ENCODE measurements around the gene KIRREL3. TPM values are rescaled to one million over a fixed set of nuclear protein-coding genes. Genes with fewer than 3 reads are reported as not detected.

The KIRREL3 gene
- total and polyA plus RNA-seq, 12 donors = 0.13 to 0.58 (median 0.30) TPM

DNA sequence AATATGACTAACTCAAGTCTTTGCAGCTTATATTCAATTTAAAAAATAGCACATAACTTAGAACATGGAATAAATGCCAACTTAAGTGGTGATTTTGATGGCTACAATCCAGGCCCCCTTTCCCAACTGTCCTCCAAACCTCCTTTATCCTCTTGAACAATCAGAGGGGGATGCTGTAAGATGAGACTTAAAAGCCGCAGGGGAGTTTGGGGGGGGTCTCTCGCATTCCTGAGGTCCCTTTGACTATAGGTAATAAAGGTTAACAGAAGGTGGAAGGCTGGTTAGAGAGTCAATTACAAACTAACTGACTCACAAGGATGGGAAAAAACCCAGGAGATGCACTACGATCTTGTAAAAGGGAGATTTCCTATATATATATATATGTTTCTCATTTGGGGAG is 101.8 kb downstream of the KIRREL3 start:
- WGBS, 2 donors = 70 to 71% methylated on average over 3 of the region's 3 CpGs
- H3K27me3 ChIP-seq = peaks cover 0 to 7% (median 0%) of the 10 kb centered on the region in 7 donors
- TF ChIP-seq CTCF (IDR thresholded peaks at IDR 0.05) = no peak
- H3K4me1 ChIP-seq = no peaks in the 10 kb centered on the region
- ATAC-seq (no peak), DNase-seq (no peak)
- no peak overlapping the region for H3K4me3 ChIP-seq
- no peak overlapping the region for H3K27ac ChIP-seq
- intact Hi-C loops (cut with DNase I) = no loop called here
- no peaks in the 10 kb centered on the region for H3K36me3 ChIP-seq
- peaks cover 0 to 18% (median 0%) of the 10 kb centered on the region in 11 donors for H3K9me3 ChIP-seq

GRCh38 chr11:126897430-126897829 is 103.1 kb downstream of the KIRREL3 start:
- TF ChIP-seq CTCF (IDR thresholded peaks at IDR 0.05) = no peak
- no peak overlapping the region for H3K4me3 ChIP-seq
- no peaks in the 10 kb centered on the region for H3K36me3 ChIP-seq
- DNase-seq (no peak), ATAC-seq (no peak)
- peaks cover 0 to 7% (median 0%) of the 10 kb centered on the region in 7 donors for H3K27me3 ChIP-seq
- no peaks in the 10 kb centered on the region for H3K4me1 ChIP-seq
- H3K9me3 ChIP-seq = peaks cover 0 to 18% (median 0%) of the 10 kb centered on the region in 11 donors
- intact Hi-C loops (cut with DNase I) = no loop called here
- 84 to 89% methylated on average over 2 of the region's 2 CpGs for WGBS, 2 donors
- H3K27ac ChIP-seq = no peak overlapping the region

DNA sequence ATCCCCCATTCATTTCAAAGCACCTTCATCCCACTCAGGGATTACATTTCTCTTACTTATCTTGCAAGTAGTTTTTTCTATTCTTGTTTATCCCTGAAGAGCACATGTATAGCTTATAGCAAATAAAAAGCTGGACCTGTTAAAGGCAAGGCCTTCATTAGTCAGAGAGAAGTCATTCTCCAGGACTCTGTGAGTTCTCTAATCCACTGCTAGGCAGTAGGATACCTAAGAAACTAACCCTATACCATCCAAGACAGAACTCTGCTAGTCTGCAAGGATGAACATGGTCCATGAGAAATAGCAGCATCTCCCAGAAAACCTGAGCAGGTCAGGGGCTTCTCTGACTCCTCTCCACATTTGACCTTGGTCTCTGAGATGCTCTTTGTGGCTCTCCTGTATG is 104.5 kb downstream of the KIRREL3 start:
- no peaks in the 10 kb centered on the region for H3K36me3 ChIP-seq
- DNase-seq (no peak), ATAC-seq (no peak)
- H3K4me1 ChIP-seq = peaks cover 0 to 13% (median 5%) of the 10 kb centered on the region in 9 donors
- no peak for TF ChIP-seq CTCF (IDR thresholded peaks at IDR 0.05)
- no peak overlapping the region for H3K4me3 ChIP-seq
- H3K27me3 ChIP-seq = peaks cover 0 to 7% (median 0%) of the 10 kb centered on the region in 7 donors
- H3K27ac ChIP-seq = no peak overlapping the region
- peaks cover 0 to 18% (median 0%) of the 10 kb centered on the region in 11 donors for H3K9me3 ChIP-seq
- intact Hi-C loops (cut with DNase I) = no loop called here

GRCh38 chr11:126893796-126894195 is 106.8 kb downstream of the KIRREL3 start:
- no peak for TF ChIP-seq CTCF (IDR thresholded peaks at IDR 0.05)
- intact Hi-C loops (cut with DNase I) = no loop called here

More at GRCh38 chr11:126893796-126894195, 106.8 kb downstream of the KIRREL3 start:
- peaks cover 0 to 7% (median 0%) of the 10 kb centered on the region in 7 donors for H3K27me3 ChIP-seq
- WGBS, 2 donors = 49 to 52% methylated on average over 5 of the region's 5 CpGs
- ATAC-seq (no peak), DNase-seq (no peak)
- H3K27ac ChIP-seq = no peak overlapping the region
- peaks cover 0 to 18% (median 0%) of the 10 kb centered on the region in 11 donors for H3K9me3 ChIP-seq
- H3K4me3 ChIP-seq = no peak overlapping the region
- peaks cover 0 to 13% (median 5%) of the 10 kb centered on the region in 9 donors for H3K4me1 ChIP-seq
- H3K36me3 ChIP-seq = no peaks in the 10 kb centered on the region
